Upper lobe of left lung (tissue), 4 donors: ENCODE measurements around the gene OR2M7.

Experiments
- EP300 ChIP-seq, 4 donors: sonication (generic); formaldehyde crosslinking; IDR thresholded peaks; one replicate each; pipeline ENCODE4 v1.5.1; 2017; ENCODE audit warnings: antibody characterized with exemption in 4 of 4, control low read depth in 2 of 4
- POLR2A ChIP-seq, 4 donors: fragments of 450-650 bp; IDR thresholded peaks; one replicate each; pipeline ENCODE4 v1.5.1; 2016 to 2017; ENCODE audit warnings: antibody characterized with exemption in 4 of 4, mild to moderate bottlenecking in 2 of 4

DNA sequence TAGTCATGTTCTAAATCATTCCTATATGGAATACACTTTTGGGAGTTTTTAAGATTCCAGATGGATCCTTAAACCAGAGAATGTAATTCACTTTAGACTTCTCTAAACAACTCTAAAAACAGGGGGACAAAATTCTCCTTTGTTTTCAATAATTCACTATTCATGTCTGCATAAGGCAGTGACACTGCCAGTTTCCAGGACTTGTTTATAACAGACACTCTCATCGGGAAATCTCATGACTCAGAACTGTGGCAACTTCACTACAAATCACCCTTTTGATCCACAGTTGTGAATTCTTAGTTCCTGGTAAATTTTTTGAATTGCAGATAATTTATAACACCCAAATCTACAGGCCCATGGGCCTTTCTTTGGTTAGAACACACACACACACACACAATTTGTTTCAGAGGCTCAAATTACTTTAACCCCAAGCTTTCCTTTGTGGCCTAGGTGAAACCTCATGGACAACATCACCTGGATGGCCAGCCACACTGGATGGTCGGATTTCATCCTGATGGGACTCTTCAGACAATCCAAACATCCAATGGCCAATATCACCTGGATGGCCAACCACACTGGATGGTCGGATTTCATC is 36.9 kb upstream of the OR2M7 start, which contains the start of gene OR2T4:
- TF ChIP-seq POLR2A (IDR thresholded peaks at IDR 0.05), result no peak
- TF ChIP-seq EP300 (IDR thresholded peaks at IDR 0.05), result no peak
